Activated CD4-positive, CD25-positive, alpha-beta regulatory T cell (primary cell): ENCODE measurements around the gene ZMIZ1.
"Not testable (repeated sequence)": the region's sequence is repeated elsewhere in the genome, so short reads cannot be mapped to it uniquely, and the experiment has no call there.

Experiments
- DNase-seq, 4 experiments: peaks; one replicate each; lab custom pipeline; 2025; lab: John Stamatoyannopoulos, UW

ZMIZ1 gene

DNA sequence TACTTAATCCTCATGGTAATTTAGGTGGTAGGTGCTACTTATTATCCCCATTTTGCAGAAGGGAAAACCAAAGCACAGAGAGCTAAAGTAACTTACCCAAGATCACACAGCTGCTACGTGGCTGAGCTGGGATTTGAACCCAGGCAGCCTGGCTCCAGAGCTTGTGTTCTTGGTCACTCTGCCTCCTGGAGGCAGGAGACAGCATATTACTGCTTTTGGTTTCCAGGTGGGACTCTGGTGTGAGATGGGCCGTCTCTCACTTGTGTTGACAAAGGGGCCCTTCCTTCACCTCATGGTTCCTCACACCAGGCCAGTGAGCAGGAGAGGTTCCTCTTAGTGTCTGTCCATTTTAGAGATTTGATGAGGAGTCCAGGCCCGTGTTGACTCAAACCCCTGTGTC is 198.7 kb downstream of the ZMIZ1 start:
- no peak for DNase-seq

- no peak for DNase-seq
Measured at GRCh38 chr10:79268161-79268601, 199.4 kb downstream of the ZMIZ1 start.

DNA sequence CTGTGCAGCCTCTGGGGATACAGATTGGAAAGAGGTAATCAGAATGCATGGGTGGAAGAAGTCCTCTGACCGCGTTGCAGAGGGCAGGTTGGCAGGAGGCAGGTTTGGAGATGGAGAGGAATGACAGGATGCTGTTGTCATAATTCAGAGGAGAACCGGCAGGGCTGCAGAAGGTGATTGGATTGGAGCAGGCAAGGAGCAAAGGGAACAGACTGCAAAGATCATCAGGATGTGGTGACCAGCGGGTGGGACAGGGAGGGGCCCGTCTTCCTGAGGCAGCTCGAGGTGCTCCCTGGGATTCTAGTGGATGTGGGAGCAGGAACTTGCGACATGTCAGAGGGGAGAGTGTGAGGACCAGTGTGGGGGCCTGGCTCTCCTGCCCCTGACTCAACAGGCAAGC is 200.0 kb downstream of the ZMIZ1 start:
- no peak for DNase-seq

DNA sequence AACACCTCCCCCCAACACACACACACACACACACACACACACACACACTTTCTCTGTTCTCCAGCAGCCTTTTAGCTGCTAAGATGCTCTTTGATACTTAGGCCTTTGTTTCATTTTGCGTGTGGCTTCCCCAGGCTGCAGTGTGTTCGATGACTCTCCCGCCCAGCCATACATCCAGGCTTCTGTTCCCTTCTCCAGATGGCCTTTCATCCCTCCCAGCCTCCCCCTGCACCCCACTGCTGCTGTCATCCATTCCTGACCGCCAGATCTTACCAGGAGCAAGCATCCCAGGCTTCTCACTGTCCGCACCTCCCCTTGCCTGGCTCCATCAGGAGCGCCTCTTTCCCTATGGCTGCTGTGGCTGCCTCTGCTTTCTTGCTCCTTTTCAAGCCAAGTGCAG is 200.7 kb downstream of the ZMIZ1 start:
- no peak for DNase-seq

DNA sequence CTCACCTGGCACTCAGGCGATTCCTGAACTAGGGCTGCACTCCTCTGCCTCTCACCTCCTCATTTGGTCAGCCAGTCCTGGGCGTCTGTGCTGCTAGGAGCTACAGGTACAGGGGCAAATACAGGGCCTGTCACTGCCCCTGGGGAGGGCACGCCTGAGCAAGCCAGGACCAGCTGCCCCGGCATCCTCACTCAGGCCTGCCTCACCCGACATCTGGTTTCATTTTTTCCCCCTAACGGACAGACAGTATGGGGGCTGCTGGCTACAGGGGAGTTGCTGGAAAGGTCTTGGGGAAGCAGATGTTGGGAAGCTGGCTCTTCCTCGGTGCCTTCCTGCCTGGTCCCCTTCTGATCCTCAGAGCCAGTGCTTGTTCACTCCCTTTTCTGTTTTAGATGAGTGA is 201.2 kb downstream of the ZMIZ1 start:
- DNase-seq = no peak

- no peak for DNase-seq
Measured at GRCh38 chr10:79270466-79271246, 201.9 kb downstream of the ZMIZ1 start.

GRCh38 chr10:79272353-79272752 is 203.6 kb downstream of the ZMIZ1 start:
- no peak for DNase-seq

- no peak for DNase-seq
Measured at GRCh38 chr10:79273604-79274003, 204.8 kb downstream of the ZMIZ1 start.

DNA sequence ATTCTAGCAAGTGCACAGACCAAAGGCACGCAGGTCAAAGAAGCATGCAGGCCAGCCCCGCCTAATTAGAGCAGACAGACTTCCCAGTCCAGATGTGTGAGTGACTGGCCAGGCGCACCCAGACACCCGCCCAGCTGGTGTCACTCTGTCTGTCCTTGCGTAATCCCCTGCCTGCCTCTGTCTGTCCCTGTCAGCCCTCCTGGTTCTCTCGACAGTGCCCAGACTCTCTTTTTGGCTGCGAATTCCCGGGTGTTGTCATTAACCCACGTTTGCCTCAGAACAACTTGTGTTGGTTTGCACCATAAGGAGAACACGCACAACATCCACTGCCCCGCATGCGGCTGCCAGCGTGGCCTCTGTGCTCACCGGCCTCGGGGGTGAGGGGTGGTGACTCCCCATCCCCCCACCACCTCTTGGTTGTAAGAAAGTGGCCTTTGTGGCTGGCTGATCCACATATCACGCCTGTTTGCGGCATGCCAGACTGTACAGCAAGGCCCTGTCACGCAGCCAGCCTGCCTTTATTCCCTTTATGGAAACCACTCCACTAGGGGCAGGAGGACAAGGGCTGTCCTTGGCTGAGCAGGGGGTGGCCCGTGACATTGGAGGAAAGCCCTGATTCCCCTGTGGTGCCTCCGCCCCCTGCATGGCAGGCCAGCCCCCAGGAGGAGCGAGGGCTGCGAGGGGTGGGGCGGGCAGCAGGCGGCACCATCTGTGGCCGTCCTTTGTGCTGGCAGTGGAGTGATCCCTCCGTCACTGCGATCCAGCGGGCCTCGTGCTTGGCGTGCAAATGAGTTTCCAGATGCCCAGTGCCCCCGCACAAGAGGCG is 205.7 kb downstream of the ZMIZ1 start:
- DNase-seq = no peak

GRCh38 chr10:79275105-79275430 is 206.3 kb downstream of the ZMIZ1 start:
- DNase-seq = no peak

DNA sequence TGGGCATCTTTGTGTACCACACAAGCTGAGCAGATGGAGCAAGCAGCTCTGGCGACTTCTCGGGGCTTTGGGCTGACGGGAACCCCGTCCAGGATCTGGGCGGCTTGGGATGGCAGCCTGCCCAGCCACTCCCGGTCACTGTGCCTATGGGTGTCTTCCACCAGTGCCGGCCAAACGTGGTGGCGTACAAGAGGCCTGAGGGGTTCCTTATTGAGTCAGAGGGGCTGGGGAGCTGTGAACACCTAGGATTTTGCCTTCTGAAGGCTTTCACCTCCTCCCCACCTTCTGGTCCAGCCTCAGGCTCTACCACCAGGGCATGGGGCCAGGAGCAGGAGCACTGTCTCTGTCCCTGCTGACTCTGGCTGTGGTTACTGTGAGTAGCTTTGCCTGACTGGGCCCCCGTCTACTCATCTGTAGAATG is 206.7 kb downstream of the ZMIZ1 start:
- DNase-seq = no peak

DNA sequence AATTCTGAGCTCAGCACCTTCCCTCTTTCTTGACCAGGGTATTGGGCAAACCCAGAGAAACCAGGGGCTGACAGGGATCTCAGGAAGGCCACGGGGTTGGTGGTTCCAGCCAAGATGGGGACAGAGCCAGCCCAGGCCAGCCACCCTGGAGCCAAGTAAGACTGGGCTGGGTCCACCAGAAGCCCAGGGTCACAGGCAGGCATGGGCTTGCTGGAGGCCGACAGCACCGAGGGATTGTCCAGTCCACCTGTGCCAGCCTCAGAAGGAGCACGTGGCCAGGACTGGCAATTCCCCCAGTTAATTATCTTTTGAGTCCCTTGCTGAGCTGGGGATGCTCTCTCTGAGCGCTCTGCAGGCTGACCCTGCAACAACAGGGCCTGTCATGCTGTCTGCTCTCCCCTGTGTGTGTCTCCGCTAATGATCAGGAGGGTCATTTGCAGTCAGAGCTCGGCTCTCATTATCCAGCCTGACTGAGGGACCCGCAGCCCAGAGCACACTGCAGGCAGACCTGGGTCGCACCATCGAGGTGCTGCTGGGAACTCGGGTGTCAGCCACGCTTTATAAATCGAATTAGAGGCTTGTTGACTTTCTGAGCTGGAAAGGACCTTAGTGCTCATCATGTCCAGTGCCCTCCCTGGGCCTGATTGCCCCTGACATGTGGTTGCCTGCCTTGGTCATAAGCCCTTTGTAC is 209.0 kb downstream of the ZMIZ1 start:
- no peak for DNase-seq

DNA sequence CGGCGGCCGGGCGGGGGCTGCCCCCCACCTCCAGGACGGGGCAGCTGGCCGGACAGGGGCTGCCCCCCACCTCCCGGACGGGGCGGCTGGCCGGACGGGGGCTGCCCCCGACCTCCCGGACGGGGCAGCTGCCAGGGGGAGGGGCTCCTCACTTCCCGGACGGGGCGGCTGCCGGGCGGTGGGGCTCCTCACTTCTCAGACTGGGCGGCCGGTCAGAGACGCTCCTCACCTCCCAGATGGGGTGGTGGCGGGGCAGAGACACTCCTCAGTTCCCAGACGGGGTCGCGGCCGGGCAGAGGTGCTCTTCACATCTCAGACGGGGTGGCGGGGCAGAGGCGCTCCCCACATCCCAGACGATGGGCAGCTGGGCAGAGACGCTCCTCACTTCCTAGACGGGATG is 210.3 kb downstream of the ZMIZ1 start:
- DNase-seq = not testable (repeated sequence)

DNA sequence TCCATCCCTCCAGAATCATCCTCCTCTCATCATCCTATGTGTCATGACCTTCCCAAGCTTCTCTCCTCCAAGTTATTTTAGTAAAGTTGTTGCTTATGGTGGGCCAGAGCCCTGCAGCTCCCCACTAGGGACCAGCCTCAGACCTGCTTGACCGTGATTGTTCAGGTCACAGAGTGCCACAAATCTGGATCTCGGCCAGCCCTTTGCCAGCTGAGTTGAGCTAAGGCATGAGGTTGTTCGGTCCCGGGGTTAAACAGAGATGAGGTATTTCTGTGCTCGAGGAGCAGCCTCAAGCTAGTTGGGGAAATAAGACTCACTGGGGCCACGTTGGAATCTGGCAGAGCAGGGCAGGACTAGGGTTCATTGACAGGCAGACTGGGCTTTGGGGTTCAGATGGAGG is 212.2 kb downstream of the ZMIZ1 start:
- DNase-seq = no peak

DNA sequence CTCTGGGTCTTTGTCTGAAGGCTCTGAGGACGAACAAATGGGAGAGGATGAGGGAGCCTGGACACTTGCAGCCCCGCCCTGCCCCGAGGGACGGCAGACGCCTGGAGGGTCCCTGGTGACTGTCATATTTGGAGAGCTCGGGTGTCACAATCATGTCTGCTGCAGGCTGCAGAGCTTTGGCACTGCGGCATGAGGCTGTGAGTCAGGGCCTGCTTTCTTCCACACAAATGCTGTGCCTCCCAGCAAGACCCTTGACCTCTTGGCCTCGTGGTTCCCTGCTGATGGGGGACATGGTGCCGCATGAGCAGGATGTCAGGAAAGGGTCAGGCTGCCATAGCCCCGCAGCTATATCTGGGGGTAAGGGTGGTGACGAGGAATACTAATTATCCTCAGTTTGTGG is 213.6 kb downstream of the ZMIZ1 start:
- no peak for DNase-seq

- no peak for DNase-seq
Measured at GRCh38 chr10:79283616-79284015, 214.8 kb downstream of the ZMIZ1 start.

GRCh38 chr10:79284158-79284871 is 215.5 kb downstream of the ZMIZ1 start:
- DNase-seq = no peak

GRCh38 chr10:79285315-79286197 is 216.8 kb downstream of the ZMIZ1 start:
- DNase-seq = no peak

- DNase-seq = peak; percentile 53 to 76 (median 70)
Measured at GRCh38 chr10:79286318-79286951, 217.7 kb downstream of the ZMIZ1 start.

GRCh38 chr10:79287973-79288723 is 219.4 kb downstream of the ZMIZ1 start:
- DNase-seq = no peak
